Loucy (cell line): ENCODE data around the gene SEMA5A.

Experiments
- H2AFZ ChIP-seq: fragments of 200-600 bp; sonication (generic); 2 replicates; pipeline ENCODE4 v1.6.0; 2016; ENCODE audit warnings: antibody characterized with exemption, mild to moderate bottlenecking, low read length, moderate library complexity
- H3F3A ChIP-seq: fragments of 200-600 bp; 2 replicates; pipeline ENCODE4 v1.6.0; 2016; ENCODE audit warnings: antibody characterized with exemption, low read depth, mild to moderate bottlenecking
- H3K27me3 ChIP-seq: fragments of 200-600 bp; sonication (generic); 2 replicates; pipeline ENCODE4 v1.6.1; 2014; ENCODE audit warnings: low read length, mild to moderate bottlenecking; ENCODE audit not compliant: insufficient read depth, poor library complexity, severe bottlenecking
- H3K36me3 ChIP-seq: fragments of 200-600 bp; sonication (generic); 2 replicates; pipeline ENCODE4 v1.6.1; 2016; ENCODE audit warnings: low read length; ENCODE audit not compliant: insufficient read depth
- H3K4me1 ChIP-seq: fragments of 200-600 bp; sonication (generic); 2 replicates; pipeline ENCODE4 v1.5.1; 2014; ENCODE audit warnings: low read length, mild to moderate bottlenecking; ENCODE audit not compliant: insufficient read depth, poor library complexity, severe bottlenecking
- H3K4me2 ChIP-seq: fragments of 200-600 bp; sonication (generic); 2 replicates; pipeline ENCODE4 v1.6.0; 2014; ENCODE audit warnings: antibody characterized with exemption, low read length, low read depth, mild to moderate bottlenecking; ENCODE audit not compliant: poor library complexity, severe bottlenecking
- H3K4me3 ChIP-seq: fragments of 200-600 bp; sonication (generic); 2 replicates; pipeline ENCODE4 v1.5.1; 2014; ENCODE audit warnings: low read length, mild to moderate bottlenecking, mixed read lengths; ENCODE audit not compliant: poor library complexity, severe bottlenecking
- H3K79me2 ChIP-seq: fragments of 200-600 bp; sonication (generic); 2 replicates; pipeline ENCODE4 v1.6.1; 2014; ENCODE audit warnings: low read length; ENCODE audit not compliant: insufficient read depth
- H3K9ac ChIP-seq: fragments of 200-600 bp; sonication (generic); 2 replicates; pipeline ENCODE4 v1.6.0; 2014; ENCODE audit warnings: mild to moderate bottlenecking, low read depth, low read length, moderate library complexity; ENCODE audit not compliant: poor library complexity, severe bottlenecking
- H3K9me2 ChIP-seq: fragments of 200-600 bp; sonication (generic); replicated peaks from 2 replicates; pipeline ENCODE4 v1.6.1; 2016; ENCODE audit warnings: low read depth, low read length, mixed read lengths
- H3K9me3 ChIP-seq: fragments of 200-600 bp; sonication (generic); 2 replicates; pipeline ENCODE4 v1.6.1; 2014; ENCODE audit warnings: mild to moderate bottlenecking, antibody characterized with exemption, low read length, low read depth; ENCODE audit not compliant: insufficient read depth
- H4K20me1 ChIP-seq: fragments of 200-600 bp; sonication (generic); 2 replicates; pipeline ENCODE4 v1.6.0; 2014; ENCODE audit warnings: antibody characterized with exemption, low read length, mild to moderate bottlenecking; ENCODE audit not compliant: insufficient read depth, poor library complexity, severe bottlenecking
- CTCF ChIP-seq: fragments of 200-600 bp; sonication (generic); conservative IDR thresholded peaks from 2 replicates; pipeline ENCODE4 v1.5.1; 2014; ENCODE audit warnings: mild to moderate bottlenecking, antibody characterized with exemption, low read length
- EZH2phosphoT487 ChIP-seq: fragments of 200-600 bp; IDR thresholded peaks from 2 replicates; pipeline ENCODE4 v1.6.1; 2018; ENCODE audit warnings: antibody characterized with exemption, mild to moderate bottlenecking, moderate library complexity, borderline replicate concordance

The SEMA5A gene

GRCh38 chr5:9376363-9377117 lies 169.3 kb downstream of the SEMA5A start:
- no peak overlapping the region for H3K9ac ChIP-seq
- H3F3A ChIP-seq = no peaks in the 10 kb centered on the region
- H3K4me3 ChIP-seq = no peak overlapping the region
- H3K36me3 ChIP-seq = no peaks in the 10 kb centered on the region
- no peaks in the 10 kb centered on the region for H3K79me2 ChIP-seq
- H3K9me2 ChIP-seq = no peaks in the 10 kb centered on the region
- TF ChIP-seq CTCF (no peak), EZH2phosphoT487 (no peak)
- H4K20me1 ChIP-seq = no peaks in the 10 kb centered on the region
- no peak overlapping the region for H3K4me2 ChIP-seq
- H3K27me3 ChIP-seq = no peaks in the 10 kb centered on the region
- no peaks in the 10 kb centered on the region for H3K9me3 ChIP-seq
- H2AFZ ChIP-seq = no peak overlapping the region
- H3K4me1 ChIP-seq = no peaks in the 10 kb centered on the region

- Histone ChIP-seq H3K4me3 (no peak overlapping the region), H3K9me2 (no peaks in the 10 kb centered on the region), H3K9ac (no peak overlapping the region)
These were observed 170.1 kb downstream of the SEMA5A start for GRCh38 chr5:9375756-9376155.

GRCh38 chr5:9374025-9374424 lies 171.8 kb downstream of the SEMA5A start:
- Histone ChIP-seq H3K4me1 (no peaks in the 10 kb centered on the region), H2AFZ (no peak overlapping the region), H3K9me2 (no peaks in the 10 kb centered on the region), H3K4me3 (no peak overlapping the region), H3F3A (no peaks in the 10 kb centered on the region), H3K79me2 (no peaks in the 10 kb centered on the region), H3K27me3 (no peaks in the 10 kb centered on the region), H3K4me2 (no peak overlapping the region), H3K9me3 (no peaks in the 10 kb centered on the region), H3K36me3 (no peaks in the 10 kb centered on the region), H3K9ac (no peak overlapping the region), H4K20me1 (no peaks in the 10 kb centered on the region)
- TF ChIP-seq CTCF (no peak), EZH2phosphoT487 (no peak)

More at GRCh38 chr5:9375756-9376155, 170.1 kb downstream of the SEMA5A start:
- H3K4me1 ChIP-seq = no peaks in the 10 kb centered on the region
- H2AFZ ChIP-seq = no peak overlapping the region
- H3K36me3 ChIP-seq = no peaks in the 10 kb centered on the region
- H4K20me1 ChIP-seq = no peaks in the 10 kb centered on the region
- no peaks in the 10 kb centered on the region for H3K9me3 ChIP-seq
- H3K79me2 ChIP-seq = no peaks in the 10 kb centered on the region
- no peaks in the 10 kb centered on the region for H3K27me3 ChIP-seq
- TF ChIP-seq EZH2phosphoT487 (no peak), CTCF (no peak)
- no peak overlapping the region for H3K4me2 ChIP-seq
- H3F3A ChIP-seq = no peaks in the 10 kb centered on the region
